K562 (cell line): ENCODE results near the gene YTHDC2. TPM values are rescaled to one million over a fixed set of nuclear protein-coding genes. Genes with fewer than 3 reads are reported as not detected.

ENCODE experiments used
- ARHGAP35 ChIP-seq: fragments of 450-650 bp; IDR thresholded peaks from 2 replicates; pipeline ENCODE4 v1.6.1; 2018; ENCODE audit not compliant: partially characterized antibody
- CREB1 ChIP-seq, 2 experiments: sonication (generic) in 1 of 2; formaldehyde crosslinking in 1 of 2; IDR thresholded peaks; 2 replicates each; pipeline versions ENCODE4 v1.6.1 to v1.8.0; 2012 to 2022; ENCODE audit warnings: inconsistent platforms in 1 of 2, mild to moderate bottlenecking in 1 of 2, missing genetic modification reagents in 1 of 2, moderate library complexity in 1 of 2
- HCFC1 ChIP-seq: IDR thresholded peaks from 2 replicates; pipeline ENCODE4 v1.6.1; 2012; ENCODE audit warnings: low read depth, low read length, improper control_type of control experiment
- HDAC6 ChIP-seq: IDR thresholded peaks from 2 replicates; pipeline ENCODE4 v1.6.1; 2012; ENCODE audit warnings: low read depth, mild to moderate bottlenecking, control low read depth, inconsistent platforms, low read length, moderate library complexity
- ILF3 ChIP-seq: fragments of 450-650 bp; IDR thresholded peaks from 2 replicates; pipeline ENCODE4 v1.6.1; 2018; ENCODE audit warnings: antibody characterized with exemption, mild to moderate bottlenecking, moderate library complexity, borderline replicate concordance
- JUN ChIP-seq, 2 experiments: sonication (generic) in 1 of 2; formaldehyde crosslinking in 1 of 2; IDR thresholded peaks; 2 replicates each; pipeline versions ENCODE4 v1.6.1 to v1.8.0; 2012 to 2022; ENCODE audit warnings: borderline replicate concordance in 2 of 2, mild to moderate bottlenecking in 2 of 2, improper control_type of control experiment in 1 of 2, low read depth in 1 of 2, low read length in 1 of 2, missing genetic modification reagents in 1 of 2
- NBN ChIP-seq: fragments of 450-650 bp; IDR thresholded peaks from 2 replicates; pipeline ENCODE4 v1.6.1; 2016; ENCODE audit warnings: low read depth, mild to moderate bottlenecking
- PML ChIP-seq: IDR thresholded peaks from 2 replicates; pipeline ENCODE4 v1.6.1; 2012; ENCODE audit warnings: low read length, inconsistent platforms
- RERE ChIP-seq: sonication (generic); formaldehyde crosslinking; IDR thresholded peaks from 2 replicates; pipeline ENCODE4 v1.8.0; 2023; ENCODE audit warnings: missing genetic modification reagents, mild to moderate bottlenecking, borderline replicate concordance
- TBL1XR1 ChIP-seq, 2 experiments: IDR thresholded peaks; 2 replicates each; pipeline ENCODE4 v1.6.1; 2012; ENCODE audit warnings: improper control_type of control experiment in 2 of 2, low read length in 2 of 2, mild to moderate bottlenecking in 1 of 2
- TEAD1 ChIP-seq, 2 experiments: fragments of 450-650 bp in 1 of 2; sonication (generic) in 1 of 2; formaldehyde crosslinking; IDR thresholded peaks; 2 replicates each; pipeline versions ENCODE4 v1.4.0 to v1.8.0; 2020 to 2022; ENCODE audit warnings: mild to moderate bottlenecking in 2 of 2, missing genetic modification reagents in 1 of 2
- TFAP4 ChIP-seq: sonication (generic); formaldehyde crosslinking; IDR thresholded peaks from 2 replicates; pipeline ENCODE4 v1.8.0; 2022; ENCODE audit warnings: missing genetic modification reagents, mild to moderate bottlenecking, moderate library complexity, borderline replicate concordance
- USF2 ChIP-seq: sonication (generic); formaldehyde crosslinking; IDR thresholded peaks from 2 replicates; pipeline ENCODE4 v1.5.0; 2020; ENCODE audit warnings: missing genetic modification reagents
- ZNF277 ChIP-seq: fragments of 250-450 bp; sonication (Bioruptor Pico); IDR thresholded peaks from 2 replicates; pipeline ENCODE4 v1.8.0; 2022; ENCODE audit warnings: inconsistent platforms, mild to moderate bottlenecking, moderate library complexity, borderline replicate concordance
- ZNF511 ChIP-seq: sonication (generic); formaldehyde crosslinking; IDR thresholded peaks from 2 replicates; pipeline ENCODE4 v1.8.0; 2022; ENCODE audit warnings: mild to moderate bottlenecking, missing genetic modification reagents
- polyA plus RNA-seq, 8 experiments: library from polyadenylated mRNA; depleted of rRNA in 4 of 8; stranded (reverse) in 5 of 8; unstranded in 3 of 8; fragments of >200 nt; fragmentation: Nextera tagmentation in 2 of 8; fragmentation: Illumina TruSeq in 1 of 8; extraction: Ambion mirVana in 2 of 8; extraction: Trizol in 1 of 8; gene quantifications; 2 replicates each; pipeline versions ENCODE4 v1.2.1 to v1.2.3, GENCODE V29; 2011 to 2014; ENCODE audit warnings: inconsistent platforms in 1 of 8, missing spikeins in 1 of 8
- total RNA-seq, 7 experiments: library from RNA; depleted of rRNA in 6 of 7; stranded (reverse); fragments of >200 nt in 6 of 7; fragmentation: Illumina TruSeq in 2 of 7; extraction: Trizol in 2 of 7; gene quantifications; 2 replicates each; pipeline versions ENCODE4 v1.2.1 to v1.2.3, GENCODE V29; 2011 to 2021; ENCODE audit warnings: low replicate concordance in 1 of 7

Gene YTHDC2
- total and polyA plus RNA-seq, 9 of the 15 experiments (the other 6 are each of a cell fraction or from before 2014, with no cell fraction given) = 2.7 to 21.6 (median 15.9) TPM

GRCh38 chr5:113513384-113514288, at the start of gene YTHDC2 (continued):
- TF ChIP-seq ZNF277 (CRISPR knock-in tag) (no peak), TBL1XR1 (IDR thresholded peaks at IDR 0.05; ENCODE audit: low read length in 2 of 2) (peak in 1 of 2 experiments; percentile 35; a peak in 1 of 4 replicates), ILF3 (peak; percentile 16; the same call in 1 of the 2 replicates), JUN (IDR thresholded peaks at IDR 0.05; ENCODE audit: borderline replicate concordance, low read depth, low read length) (peak; percentile 95), JUN (CRISPR knock-in tag; IDR thresholded peaks at IDR 0.05; ENCODE audit: borderline replicate concordance) (peak; percentile 96), NBN (peak; percentile 93), ZNF511 (CRISPR knock-in tag) (peak; percentile 87), RERE (CRISPR knock-in tag) (no peak), PML (peak; percentile 81), HCFC1 (peak; percentile 50; the same call in 1 of the 2 replicates), TEAD1 (CRISPR knock-in tag; IDR thresholded peaks at IDR 0.05) (peak in 1 of 2 experiments; percentile 85; a peak in 2 of 4 replicates), ARHGAP35 (no peak), USF2 (peak; percentile 48; the same call in 1 of the 2 replicates), CREB1 (IDR thresholded peaks at IDR 0.05) (peak; percentile 94), CREB1 (CRISPR knock-in tag; IDR thresholded peaks at IDR 0.05) (peak; percentile 95), TFAP4 (CRISPR knock-in tag) (peak; percentile 60; the same call in 1 of the 2 replicates), HDAC6 (no peak)
